WERI-Rb-1 (cell line): ENCODE results near the gene DNAAF2.

Experiments used
- DNase-seq: peaks from one replicate; pipeline ENCODE4 v3.0.0-alpha.2; 2020
- H3K27ac ChIP-seq: fragments of 250-450 bp; sonication (Bioruptor Pico); 2 replicates; pipeline ENCODE4 v1.5.1; 2020; ENCODE audit warnings: mild to moderate bottlenecking, moderate library complexity
- H3K27me3 ChIP-seq: fragments of 250-450 bp; sonication (Bioruptor Pico); 2 replicates; pipeline ENCODE4 v1.5.1; 2021; ENCODE audit warnings: mild to moderate bottlenecking, low read depth, moderate library complexity; ENCODE audit not compliant: insufficient read depth, severe bottlenecking
- H3K36me3 ChIP-seq: fragments of 250-450 bp; sonication (Bioruptor Pico); 2 replicates; pipeline ENCODE4 v1.5.1; 2020; ENCODE audit warnings: mild to moderate bottlenecking, moderate library complexity
- H3K4me3 ChIP-seq: 2 replicates; pipeline ENCODE4 v1.5.1; 2011; ENCODE audit warnings: low read depth, mild to moderate bottlenecking, control low read depth, low read length
- H3K9me3 ChIP-seq: fragments of 250-450 bp; sonication (Bioruptor Pico); 2 replicates; pipeline ENCODE4 v1.5.1; 2021; ENCODE audit warnings: mild to moderate bottlenecking, moderate library complexity; ENCODE audit not compliant: severe bottlenecking
- TF ChIP-seq, protein P1 (sequence below): IDR thresholded peaks from 2 replicates; pipeline ENCODE4 v1.5.1; 2011; ENCODE audit warnings: low read depth, mild to moderate bottlenecking, control low read depth, inconsistent platforms, low read length

Gene DNAAF2

GRCh38 chr14:49582113-49582977 is 52.7 kb downstream of the DNAAF2 start:
- no peaks in the 10 kb centered on the region for H3K9me3 ChIP-seq
- H3K36me3 ChIP-seq: peaks cover 41% of the 10 kb centered on the region
- no peak overlapping the region for H3K4me3 ChIP-seq
- DNase-seq: no peak
- no peaks in the 10 kb centered on the region for H3K27me3 ChIP-seq
- H3K27ac ChIP-seq: no peak overlapping the region
- TF ChIP-seq, protein P1, sequence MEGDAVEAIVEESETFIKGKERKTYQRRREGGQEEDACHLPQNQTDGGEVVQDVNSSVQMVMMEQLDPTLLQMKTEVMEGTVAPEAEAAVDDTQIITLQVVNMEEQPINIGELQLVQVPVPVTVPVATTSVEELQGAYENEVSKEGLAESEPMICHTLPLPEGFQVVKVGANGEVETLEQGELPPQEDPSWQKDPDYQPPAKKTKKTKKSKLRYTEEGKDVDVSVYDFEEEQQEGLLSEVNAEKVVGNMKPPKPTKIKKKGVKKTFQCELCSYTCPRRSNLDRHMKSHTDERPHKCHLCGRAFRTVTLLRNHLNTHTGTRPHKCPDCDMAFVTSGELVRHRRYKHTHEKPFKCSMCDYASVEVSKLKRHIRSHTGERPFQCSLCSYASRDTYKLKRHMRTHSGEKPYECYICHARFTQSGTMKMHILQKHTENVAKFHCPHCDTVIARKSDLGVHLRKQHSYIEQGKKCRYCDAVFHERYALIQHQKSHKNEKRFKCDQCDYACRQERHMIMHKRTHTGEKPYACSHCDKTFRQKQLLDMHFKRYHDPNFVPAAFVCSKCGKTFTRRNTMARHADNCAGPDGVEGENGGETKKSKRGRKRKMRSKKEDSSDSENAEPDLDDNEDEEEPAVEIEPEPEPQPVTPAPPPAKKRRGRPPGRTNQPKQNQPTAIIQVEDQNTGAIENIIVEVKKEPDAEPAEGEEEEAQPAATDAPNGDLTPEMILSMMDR: no peak

- H3K9me3 ChIP-seq: no peaks in the 10 kb centered on the region
- TF ChIP-seq, protein P1: no peak
- DNase-seq: no peak
- H3K36me3 ChIP-seq: peaks cover 50% of the 10 kb centered on the region
- H3K27me3 ChIP-seq: no peaks in the 10 kb centered on the region
- H3K27ac ChIP-seq: no peak overlapping the region
- no peak overlapping the region for H3K4me3 ChIP-seq
Measured at GRCh38 chr14:49581209-49582112, 53.6 kb downstream of the DNAAF2 start.

GRCh38 chr14:49579841-49580240 is 55.2 kb downstream of the DNAAF2 start:
- TF ChIP-seq, protein P1: no peak
- no peak overlapping the region for H3K4me3 ChIP-seq
- H3K9me3 ChIP-seq: no peaks in the 10 kb centered on the region
- H3K36me3 ChIP-seq: peaks cover 48% of the 10 kb centered on the region
- no peaks in the 10 kb centered on the region for H3K27me3 ChIP-seq
- H3K27ac ChIP-seq: no peak overlapping the region
- no peak for DNase-seq

DNA sequence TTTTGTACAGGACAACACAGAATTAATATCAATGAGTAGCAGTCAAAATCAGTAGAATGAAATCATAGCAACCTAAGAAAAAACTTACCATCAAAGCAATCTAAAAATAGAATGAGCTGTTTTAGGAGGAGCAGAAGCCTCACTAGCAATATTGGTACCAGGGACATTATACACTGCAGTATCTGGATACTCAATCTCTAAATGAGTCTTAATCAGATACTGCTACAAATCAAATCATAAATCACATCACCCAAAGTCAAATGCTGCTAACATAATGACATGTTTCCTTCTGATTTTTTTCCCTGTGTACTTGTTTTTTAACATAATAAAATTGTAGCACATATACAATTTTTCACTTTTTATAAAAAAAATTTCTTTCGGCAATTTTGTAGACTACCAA is 56.9 kb downstream of the DNAAF2 start:
- no peak overlapping the region for H3K4me3 ChIP-seq
- no peak overlapping the region for H3K27ac ChIP-seq
- no peak for DNase-seq
- H3K27me3 ChIP-seq: no peaks in the 10 kb centered on the region
- peaks cover 31% of the 10 kb centered on the region for H3K36me3 ChIP-seq
- TF ChIP-seq, protein P1: no peak
- H3K9me3 ChIP-seq: no peaks in the 10 kb centered on the region
